ENCODE measurements around the gene BRICD5. TPM values are rescaled to one million over a fixed set of nuclear protein-coding genes. Genes with fewer than 3 reads are reported as not detected.

BRICD5 gene
- total RNA-seq, 2 experiments from 2014 or later = 6.6 to 6.9 TPM

DNA sequence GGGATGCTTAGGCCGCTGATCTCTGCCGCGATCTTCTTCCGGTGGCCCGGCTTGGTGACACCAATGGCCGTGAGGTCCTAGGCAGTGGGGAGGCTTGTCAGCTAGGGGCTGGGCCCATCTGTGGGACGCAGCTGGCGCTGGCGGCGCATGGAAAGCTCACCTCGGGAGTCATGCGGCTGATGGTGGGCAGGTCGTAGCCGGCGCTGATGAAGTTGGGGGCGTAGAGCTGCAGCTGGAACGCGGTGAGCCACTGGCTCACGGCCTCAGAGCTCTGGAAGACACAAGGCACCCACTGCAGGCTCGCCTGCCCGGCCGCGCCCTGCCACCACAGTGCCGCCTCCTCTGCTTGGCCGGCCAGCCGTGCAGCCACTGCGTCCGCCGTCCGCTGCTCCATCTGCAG is 27.0 kb downstream of the BRICD5 start:
- CTCF ChIA-PET = interaction anchor here (0.7 kb wide), 1 partner anchor 11 kb away, joined by 3 read pairs; no protein-coding TSS in a partner anchor
- H3K4me3 Mint-ChIP-seq = no peak overlapping the region
- H3K4me1 Mint-ChIP-seq (ENCODE audit: low read depth) = no peaks in the 10 kb centered on the region
- POLR2A ChIA-PET = interaction anchor here (1.5 kb wide), 1 partner anchor 29 kb away, joined by 4 read pairs; the partner anchor contains the start of gene TRAF7
- no peaks in the 10 kb centered on the region for H3K9me3 Mint-ChIP-seq
- H3K27ac Mint-ChIP-seq = no peak overlapping the region
- no peak for DNase-seq
- intact Hi-C loops (cut with micrococcal nuclease) = no loop called here
- no peaks in the 10 kb centered on the region for H3K27me3 Mint-ChIP-seq
- TF ChIP-seq, protein P1, sequence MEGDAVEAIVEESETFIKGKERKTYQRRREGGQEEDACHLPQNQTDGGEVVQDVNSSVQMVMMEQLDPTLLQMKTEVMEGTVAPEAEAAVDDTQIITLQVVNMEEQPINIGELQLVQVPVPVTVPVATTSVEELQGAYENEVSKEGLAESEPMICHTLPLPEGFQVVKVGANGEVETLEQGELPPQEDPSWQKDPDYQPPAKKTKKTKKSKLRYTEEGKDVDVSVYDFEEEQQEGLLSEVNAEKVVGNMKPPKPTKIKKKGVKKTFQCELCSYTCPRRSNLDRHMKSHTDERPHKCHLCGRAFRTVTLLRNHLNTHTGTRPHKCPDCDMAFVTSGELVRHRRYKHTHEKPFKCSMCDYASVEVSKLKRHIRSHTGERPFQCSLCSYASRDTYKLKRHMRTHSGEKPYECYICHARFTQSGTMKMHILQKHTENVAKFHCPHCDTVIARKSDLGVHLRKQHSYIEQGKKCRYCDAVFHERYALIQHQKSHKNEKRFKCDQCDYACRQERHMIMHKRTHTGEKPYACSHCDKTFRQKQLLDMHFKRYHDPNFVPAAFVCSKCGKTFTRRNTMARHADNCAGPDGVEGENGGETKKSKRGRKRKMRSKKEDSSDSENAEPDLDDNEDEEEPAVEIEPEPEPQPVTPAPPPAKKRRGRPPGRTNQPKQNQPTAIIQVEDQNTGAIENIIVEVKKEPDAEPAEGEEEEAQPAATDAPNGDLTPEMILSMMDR (IDR thresholded peaks at IDR 0.05) = no peak
- no peaks in the 10 kb centered on the region for H3K36me3 Mint-ChIP-seq (ENCODE audit: low read depth)
- no peak for ATAC-seq

DNA sequence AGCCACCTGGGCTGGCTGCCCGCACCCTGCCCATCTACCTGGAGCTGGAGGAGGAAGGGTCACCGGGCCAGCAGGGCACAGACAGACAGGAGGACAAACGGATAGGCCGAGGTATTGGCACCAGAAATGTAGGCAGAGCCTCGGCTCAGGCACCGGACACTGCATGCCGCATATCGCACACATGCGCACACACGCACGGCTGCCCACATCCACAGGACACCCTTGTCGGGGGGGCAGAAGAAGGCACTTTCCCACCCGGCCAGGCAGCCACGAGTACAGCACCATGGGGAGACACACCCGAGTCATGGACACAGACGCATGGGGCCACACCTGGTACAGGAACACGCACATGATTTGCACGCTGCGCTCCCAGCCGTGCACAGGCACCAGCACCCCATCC is 28.7 kb downstream of the BRICD5 start:
- Mint-ChIP-seq H3K36me3 (ENCODE audit: low read depth) (peaks cover 4% of the 10 kb centered on the region), H3K9me3 (no peaks in the 10 kb centered on the region), H3K27ac (no peak overlapping the region), H3K27me3 (no peaks in the 10 kb centered on the region), H3K4me1 (ENCODE audit: low read depth) (no peaks in the 10 kb centered on the region), H3K4me3 (no peak overlapping the region)
- intact Hi-C loops (cut with micrococcal nuclease) = no loop called here
- ChIA-PET POLR2A (interaction anchor here (0.7 to 1.5 kb wide), 5 partner anchors 10 to 220 kb away, joined by 3 to 4 read pairs (median 3); partner anchors contain the start of gene TRAF7), CTCF (no interaction called here)
- ATAC-seq (no peak), DNase-seq (no peak)
- TF ChIP-seq, protein P1 (IDR thresholded peaks at IDR 0.05) = no peak

DNA sequence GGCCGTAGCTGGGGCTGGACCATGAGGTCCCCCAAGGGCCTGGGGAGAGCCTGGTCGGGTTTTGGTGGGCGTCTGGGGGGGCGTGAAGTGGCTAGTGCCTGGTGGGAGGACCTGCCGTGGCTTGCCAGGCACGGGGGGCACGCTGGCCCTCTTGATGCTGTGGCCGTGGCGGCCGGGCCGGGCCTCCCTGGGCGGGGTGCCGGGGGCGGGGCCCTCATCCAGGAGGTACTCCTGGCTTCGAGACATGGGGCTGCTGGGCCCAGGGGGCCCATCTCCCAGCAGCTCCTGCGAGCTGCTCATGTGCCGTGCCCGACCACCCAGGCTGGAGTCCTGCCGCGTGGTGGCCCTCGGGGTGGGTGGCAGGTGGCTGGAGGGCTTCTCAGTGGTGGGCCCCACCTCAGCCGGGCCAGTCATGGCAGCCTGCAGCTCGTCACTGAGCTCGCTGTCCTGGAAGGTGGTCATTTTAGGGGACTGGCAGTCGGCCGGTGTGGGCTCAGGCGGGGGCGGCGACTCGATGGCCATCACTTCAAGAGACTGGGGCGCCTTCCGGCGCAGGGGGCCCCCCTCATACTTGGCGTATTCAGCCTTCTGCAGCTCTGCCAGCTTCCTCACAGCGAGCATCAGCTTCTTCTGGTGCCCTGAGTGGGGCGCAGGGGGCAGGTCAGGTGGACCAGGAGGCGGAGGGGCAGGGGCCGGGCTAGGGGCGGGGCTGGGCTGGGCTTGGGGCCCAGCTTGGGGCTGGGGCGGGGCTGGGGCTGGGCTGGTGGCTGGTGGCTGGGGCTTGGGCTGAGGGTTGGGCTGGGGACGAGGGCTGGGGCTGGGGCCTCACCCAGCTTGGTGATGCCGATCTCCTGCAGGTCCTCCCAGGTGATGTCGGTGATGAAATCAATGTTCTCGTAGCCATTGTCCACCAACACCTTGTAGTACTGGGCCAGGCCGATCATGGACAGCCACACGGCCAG is 29.4 kb downstream of the BRICD5 start:
- CTCF ChIA-PET = no interaction called here
- Mint-ChIP-seq H3K27me3 (no peaks in the 10 kb centered on the region), H3K9me3 (no peaks in the 10 kb centered on the region), H3K4me3 (no peak overlapping the region), H3K36me3 (ENCODE audit: low read depth) (peaks cover 6% of the 10 kb centered on the region), H3K4me1 (ENCODE audit: low read depth) (no peaks in the 10 kb centered on the region), H3K27ac (no peak overlapping the region)
- ATAC-seq (no peak), DNase-seq (no peak)
- intact Hi-C loops (cut with micrococcal nuclease) = no loop called here
- POLR2A ChIA-PET = interaction anchor here (0.7 to 1.4 kb wide), 4 partner anchors 10 to 219 kb away, joined by 3 to 4 read pairs (median 3); partner anchors contain the start of gene TRAF7
- TF ChIP-seq, protein P1 (IDR thresholded peaks at IDR 0.05) = no peak

DNA sequence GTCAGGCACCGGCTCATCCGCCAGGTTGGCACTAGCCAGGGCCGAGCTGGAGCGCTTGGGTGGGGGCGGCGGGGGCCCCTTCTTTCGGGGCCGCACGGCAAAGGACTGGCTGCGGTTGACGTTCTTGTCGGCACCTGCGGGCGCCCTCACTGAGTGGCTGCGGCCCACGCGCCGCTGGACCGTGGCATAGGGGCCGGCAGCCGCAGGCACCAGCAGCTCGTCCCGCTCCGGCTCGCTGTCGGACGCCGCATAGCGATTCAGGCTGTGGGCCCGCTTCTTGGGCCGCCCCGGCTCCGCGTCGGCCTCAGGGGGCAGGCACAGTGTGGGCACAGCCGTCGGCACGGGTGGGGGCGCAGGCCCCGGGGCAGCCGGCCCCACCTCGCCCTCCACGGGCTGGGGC is 30.2 kb downstream of the BRICD5 start:
- peaks cover 11% of the 10 kb centered on the region for H3K36me3 Mint-ChIP-seq (ENCODE audit: low read depth)
- POLR2A ChIA-PET = interaction anchor here (0.8 to 1.2 kb wide), 2 partner anchors 10 to 25 kb away, joined by 3 to 4 read pairs; partner anchors contain the start of gene TRAF7
- CTCF ChIA-PET = no interaction called here
- H3K9me3 Mint-ChIP-seq = no peaks in the 10 kb centered on the region
- no peaks in the 10 kb centered on the region for H3K27me3 Mint-ChIP-seq
- H3K4me1 Mint-ChIP-seq (ENCODE audit: low read depth) = no peaks in the 10 kb centered on the region
- TF ChIP-seq, protein P1 (IDR thresholded peaks at IDR 0.05) = no peak
- H3K4me3 Mint-ChIP-seq = no peak overlapping the region
- DNase-seq (no peak), ATAC-seq (no peak)
- H3K27ac Mint-ChIP-seq = no peak overlapping the region
- intact Hi-C loops (cut with micrococcal nuclease) = no loop called here

DNA sequence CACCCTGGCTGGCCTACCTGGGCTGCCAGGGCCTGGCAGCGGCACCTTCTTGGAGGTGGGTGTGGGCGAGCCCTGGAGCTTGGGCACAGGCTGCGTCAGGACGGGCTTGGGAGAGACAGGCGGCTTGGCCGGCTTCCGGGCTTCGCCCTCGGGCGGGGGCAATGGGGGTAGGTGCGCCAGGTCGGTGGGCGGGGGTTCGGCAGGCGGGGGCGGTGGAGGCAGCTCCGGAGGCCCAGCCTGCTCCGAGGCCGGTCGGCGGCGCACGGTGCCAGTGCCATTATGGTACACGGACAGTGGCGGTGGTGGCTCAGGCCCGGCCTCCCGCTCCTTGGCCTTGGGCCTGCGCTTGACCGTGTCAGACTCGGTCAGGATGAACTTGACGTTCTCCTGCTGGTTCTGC is 31.1 kb downstream of the BRICD5 start:
- Mint-ChIP-seq H3K27me3 (no peaks in the 10 kb centered on the region), H3K27ac (no peak overlapping the region), H3K4me3 (no peak overlapping the region), H3K4me1 (ENCODE audit: low read depth) (no peaks in the 10 kb centered on the region), H3K36me3 (ENCODE audit: low read depth) (peaks cover 11% of the 10 kb centered on the region), H3K9me3 (no peaks in the 10 kb centered on the region)
- POLR2A ChIA-PET = no interaction called here
- ATAC-seq (no peak), DNase-seq (no peak)
- TF ChIP-seq, protein P1 (IDR thresholded peaks at IDR 0.05) = no peak
- intact Hi-C loops (cut with micrococcal nuclease) = no loop called here
- CTCF ChIA-PET = no interaction called here
